GM21529 (cell line): Measurements from ENCODE around the gene CRX.
"Not testable (repeated sequence)": the region's sequence is repeated elsewhere in the genome, so short reads cannot be mapped to it uniquely, and the experiment has no call there.

Experiments
- ATAC-seq: cut with Tn5 transposase; IDR thresholded peaks from one replicate; pipeline ENCODE4 v1.9.1; 2021; ENCODE audit not compliant: unreplicated experiment

Gene CRX

DNA sequence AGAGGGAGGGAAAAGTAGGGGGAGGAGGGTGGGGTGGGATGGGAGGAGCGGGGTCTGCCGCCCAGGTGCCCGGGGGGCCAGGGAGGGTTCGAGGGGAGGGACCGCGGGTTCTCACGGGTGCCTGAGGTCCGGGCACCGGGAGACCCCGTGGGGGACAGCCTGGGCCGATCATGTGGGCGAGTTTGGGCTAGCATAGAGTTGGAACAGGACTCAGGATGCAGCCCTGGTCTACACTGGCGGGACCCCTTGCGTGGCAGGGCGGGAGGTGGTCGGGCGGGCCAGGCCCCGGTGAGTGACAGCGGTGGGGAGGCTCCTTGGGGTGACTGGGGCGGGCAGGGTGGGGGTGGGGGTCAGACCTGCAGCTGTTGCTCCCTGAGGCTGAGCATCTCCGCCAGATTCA is 18.6 kb upstream of the CRX start:
- ATAC-seq: not testable (repeated sequence)

DNA sequence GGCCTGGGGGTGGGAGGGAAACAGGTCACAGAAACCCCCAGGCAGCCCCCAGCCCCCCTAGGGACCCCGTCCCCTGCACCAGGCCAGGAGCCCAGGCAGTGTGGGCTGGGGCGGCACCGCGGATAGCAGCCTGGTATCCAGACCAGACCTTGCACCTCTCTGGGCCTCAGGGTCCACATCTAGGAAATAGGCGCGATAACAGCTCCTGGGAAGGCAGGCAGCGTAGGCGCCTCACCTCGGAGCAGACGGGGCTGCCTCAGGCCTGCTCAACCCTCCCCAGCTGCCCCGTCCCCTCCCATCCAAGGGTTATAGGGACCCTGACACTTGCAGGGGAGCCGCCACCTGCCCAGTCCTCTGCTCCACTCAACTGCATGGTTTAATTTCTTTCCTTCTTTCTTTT is 18.1 kb upstream of the CRX start:
- not testable (repeated sequence) for ATAC-seq

DNA sequence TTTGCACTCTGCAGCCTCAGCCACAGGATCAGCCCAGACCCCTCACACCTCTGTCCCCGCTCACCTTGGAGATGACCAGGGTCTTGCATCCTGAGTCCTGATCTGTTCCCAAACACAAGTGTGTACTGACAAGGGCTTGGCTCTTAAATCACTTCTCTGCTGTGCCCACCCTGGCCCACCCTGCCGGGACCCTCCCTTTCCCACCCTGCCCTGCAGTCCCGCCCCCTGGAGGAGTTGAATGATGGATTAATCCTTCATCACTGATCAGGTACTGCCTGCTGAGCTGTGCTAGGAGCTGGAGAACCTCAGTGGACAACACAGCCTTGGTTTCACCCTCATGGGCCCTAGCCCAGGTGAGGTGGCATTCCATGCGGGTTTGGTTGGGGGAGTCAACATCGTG is 17.3 kb upstream of the CRX start, which contains the start of gene TPRX1:
TSS of gene TPRX1 (minus strand) at position 101 of the 400 bp plus-strand sequence. CDS start at position 89, 12 bp downstream.
- not testable (repeated sequence) for ATAC-seq

DNA sequence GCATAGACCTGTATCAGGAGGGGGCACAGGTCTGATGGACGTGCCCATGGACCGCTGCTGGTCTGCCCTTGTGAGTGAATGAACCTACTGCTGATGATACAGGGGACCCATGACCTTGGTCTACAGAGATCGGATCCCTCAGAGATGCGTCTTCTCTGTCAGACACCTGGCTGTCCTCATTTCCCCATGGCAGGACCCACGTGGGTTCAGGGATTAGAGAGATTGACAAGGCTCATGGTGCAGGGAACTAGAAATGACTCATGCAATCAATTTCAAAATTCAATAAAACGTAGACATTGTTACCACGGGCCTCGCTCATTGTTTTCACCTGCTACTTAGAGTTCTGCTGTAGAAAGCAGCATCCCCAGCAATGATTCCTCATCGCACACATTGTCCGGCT is 16.4 kb upstream of the CRX start:
- no peak for ATAC-seq

DNA sequence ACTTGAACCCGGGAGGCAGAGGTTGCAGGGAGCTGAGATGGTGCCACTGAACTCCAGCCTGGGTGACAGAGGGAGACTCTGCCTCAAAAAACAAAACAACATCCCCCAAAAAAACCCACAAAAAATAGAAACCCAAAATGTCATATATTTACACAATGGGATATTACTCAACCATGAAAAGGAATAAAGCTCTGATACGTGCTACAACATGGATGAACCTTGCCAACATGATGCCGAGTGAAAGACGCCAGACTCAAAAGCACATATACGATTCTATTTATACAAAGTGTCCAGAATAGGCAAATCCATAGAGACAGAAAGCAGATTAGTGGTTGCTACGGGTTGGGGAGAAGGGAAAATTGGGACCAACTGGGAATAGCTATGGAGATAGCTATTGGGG is 15.3 kb upstream of the CRX start:
- no peak for ATAC-seq

DNA sequence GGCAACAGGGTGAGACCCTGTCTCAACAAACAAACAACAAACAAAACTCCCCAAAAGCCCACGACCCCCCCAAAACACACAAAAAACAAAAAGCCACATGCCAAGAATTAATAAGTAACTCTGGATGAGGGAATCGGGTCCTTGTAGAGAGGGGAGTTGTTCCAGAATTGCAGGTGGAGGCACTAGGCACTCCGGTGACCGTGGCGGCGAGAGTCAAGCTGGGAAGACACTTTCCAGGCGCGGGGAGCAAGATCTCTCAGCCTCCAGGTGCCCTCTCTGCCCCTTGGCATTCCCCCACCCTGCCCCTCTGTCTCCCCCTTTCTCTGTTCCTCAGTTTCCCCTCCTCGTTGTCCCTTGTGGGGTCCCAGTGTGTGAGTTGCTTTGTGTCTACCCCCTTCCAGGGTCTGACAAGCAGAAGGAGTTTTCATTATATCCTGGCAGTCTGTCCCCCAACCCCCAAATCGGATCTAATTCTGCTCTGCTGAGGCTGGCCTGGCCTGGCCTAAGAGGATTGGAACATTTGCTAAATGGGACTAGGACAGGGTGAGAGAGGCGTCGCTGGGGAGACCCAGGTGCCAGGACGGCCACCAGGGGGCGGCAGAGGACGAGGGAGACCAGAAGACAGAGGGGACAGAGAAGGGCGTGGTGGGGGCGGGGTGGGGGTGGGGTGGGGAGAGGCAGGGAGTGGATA is 8.3 kb upstream of the CRX start:
- no peak for ATAC-seq

DNA sequence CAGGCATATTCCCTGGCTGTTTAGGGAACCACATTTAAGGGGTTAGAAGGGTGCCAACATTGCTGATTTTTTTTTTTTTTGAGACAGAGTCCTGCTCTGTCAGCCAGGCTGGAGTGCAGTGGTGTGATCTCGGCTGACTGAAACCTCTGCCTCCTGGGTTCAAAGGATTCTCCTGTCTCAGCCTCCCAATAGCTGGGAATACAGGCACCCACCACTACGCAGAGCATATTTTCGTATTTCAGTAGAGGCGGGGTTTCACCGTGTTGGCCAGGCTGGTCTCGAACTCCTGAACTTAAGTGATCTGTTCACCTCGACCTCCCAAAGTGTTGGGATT is 7.8 kb upstream of the CRX start:
- no peak for ATAC-seq

DNA sequence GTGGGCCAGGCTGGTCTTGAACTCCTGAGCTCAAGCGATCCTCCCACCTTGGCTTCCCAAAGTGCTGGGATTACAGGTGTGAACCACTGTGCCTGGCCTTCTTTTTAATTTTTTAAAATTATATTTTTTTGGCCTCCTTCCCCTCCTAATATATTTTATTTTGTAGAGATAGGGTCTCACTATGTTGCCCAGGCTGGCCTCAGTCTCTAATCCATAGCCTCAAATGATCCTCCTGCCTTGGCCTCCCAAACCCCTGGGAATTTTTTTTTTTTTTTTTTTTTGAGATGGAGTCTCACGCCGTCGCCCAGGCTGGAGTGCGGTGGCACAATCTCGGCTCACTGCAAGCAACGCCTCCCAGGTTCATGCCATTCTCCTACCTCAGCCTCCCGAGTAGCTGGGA is 5.5 kb upstream of the CRX start:
- ATAC-seq: not testable (repeated sequence)

DNA sequence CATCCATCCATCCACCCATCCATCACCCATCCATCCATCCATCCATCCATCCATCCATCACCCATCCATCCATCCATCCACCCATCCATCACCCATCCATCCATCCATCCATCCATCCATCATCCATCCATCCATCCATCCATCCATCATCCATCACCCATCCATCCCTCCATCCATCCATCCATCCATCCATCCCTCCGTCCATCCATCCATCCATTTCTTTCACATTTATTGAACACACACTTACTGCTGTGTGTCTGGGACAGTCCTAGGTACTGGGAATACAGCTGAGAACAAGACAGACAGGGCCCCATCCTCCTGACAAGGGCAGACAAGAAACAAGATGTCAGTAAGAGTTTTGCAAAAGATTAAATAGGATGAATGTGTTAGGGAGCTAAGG is 3.5 kb upstream of the CRX start:
- not testable (repeated sequence) for ATAC-seq

DNA sequence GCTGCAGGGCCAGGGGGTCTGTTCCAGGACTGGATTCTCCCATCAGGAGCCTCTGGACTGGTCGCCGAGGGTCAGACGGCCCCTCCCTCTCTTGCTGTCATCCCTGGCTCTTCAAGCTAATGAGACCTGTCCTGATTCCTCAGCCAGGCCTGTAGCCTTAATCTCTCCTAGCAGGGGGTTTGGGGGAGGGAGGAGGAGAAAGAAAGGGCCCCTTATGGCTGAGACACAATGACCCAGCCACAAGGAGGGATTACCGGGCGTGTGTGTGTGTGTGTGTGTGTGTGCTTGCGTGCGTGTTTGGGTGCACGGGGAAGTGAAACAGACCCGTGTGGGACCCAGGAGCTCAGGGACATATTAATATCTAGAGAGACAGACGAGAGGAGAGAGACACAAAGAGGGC is 1.9 kb upstream of the CRX start:
- ATAC-seq: no peak

DNA sequence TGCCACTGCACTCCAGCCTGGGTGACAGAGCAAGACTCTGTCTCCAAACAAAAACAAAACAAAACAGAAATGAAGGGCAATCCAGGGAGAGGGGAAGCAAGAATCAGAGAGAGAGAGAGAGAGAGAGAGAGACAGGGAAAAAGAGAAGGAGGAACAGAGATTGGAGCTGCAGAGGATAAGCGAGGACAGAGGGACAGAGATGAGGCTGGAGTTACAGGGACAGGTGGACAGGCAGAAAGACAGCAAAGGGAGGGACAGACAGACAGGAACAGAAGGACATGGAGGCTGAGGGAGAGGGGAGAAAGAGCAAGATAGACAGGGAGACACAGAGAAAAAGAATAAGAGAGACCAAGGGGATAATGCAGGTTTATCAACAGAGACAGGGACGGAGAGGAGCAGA is 1.3 kb upstream of the CRX start:
- ATAC-seq: no peak

DNA sequence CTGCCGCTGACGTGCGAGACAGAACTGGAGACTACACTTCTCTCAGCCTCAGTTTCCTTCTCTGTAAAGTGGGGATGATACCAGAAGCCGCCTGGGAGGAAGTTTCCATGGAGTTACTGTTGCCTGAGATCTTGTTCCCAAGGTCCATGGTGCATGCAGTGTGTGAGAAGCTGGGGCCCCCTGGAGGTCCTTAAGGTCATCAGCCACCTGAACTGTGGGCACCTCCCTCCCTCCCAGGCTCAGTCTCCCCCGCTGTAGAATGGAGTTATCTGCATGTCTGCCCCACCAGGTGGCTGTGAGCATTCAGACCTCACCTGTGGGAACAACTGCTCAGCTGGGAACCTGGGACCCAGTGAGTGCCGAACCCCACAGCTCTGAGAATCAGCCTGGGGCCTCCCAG is 2.7 kb downstream of the CRX start:
- ATAC-seq: no peak

DNA sequence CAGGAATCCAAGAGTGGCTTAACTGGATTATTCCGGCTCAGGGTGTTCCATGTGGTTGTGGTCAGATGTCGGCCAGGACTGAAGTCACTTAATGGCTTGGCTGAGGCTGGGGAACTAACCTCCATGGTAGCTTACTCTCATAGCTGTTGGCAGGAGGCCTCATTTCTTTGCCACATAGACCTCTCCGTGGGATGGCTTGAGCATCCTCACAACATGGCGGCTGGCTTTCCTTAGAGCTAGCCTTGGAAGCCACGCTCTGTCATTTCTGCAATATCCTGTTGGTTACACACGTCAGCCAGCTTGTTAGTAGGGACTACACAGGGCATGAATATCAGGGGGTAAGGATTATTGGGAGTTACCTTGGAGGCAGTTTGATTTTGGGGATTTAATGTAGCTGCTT is 5.1 kb downstream of the CRX start:
- ATAC-seq: no peak

DNA sequence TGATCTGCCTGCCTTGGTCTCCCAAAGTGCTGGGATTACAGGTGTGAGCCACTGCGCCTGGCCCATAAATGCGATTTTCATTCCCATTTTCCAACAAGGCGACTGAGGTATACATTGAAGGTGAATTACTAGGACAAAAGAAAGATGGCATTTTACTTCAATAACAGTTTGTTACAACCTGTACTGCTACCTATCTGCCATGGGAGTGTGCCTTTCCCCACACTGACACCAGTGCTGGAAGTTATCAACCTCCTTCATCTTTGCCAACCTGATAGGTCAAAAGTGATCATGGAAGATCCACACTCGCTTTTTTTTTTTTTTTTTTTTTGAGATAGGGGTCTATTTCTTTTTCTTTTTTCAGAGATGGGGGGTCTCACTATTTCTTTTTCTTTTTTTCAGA is 11.0 kb downstream of the CRX start:
- no peak for ATAC-seq

DNA sequence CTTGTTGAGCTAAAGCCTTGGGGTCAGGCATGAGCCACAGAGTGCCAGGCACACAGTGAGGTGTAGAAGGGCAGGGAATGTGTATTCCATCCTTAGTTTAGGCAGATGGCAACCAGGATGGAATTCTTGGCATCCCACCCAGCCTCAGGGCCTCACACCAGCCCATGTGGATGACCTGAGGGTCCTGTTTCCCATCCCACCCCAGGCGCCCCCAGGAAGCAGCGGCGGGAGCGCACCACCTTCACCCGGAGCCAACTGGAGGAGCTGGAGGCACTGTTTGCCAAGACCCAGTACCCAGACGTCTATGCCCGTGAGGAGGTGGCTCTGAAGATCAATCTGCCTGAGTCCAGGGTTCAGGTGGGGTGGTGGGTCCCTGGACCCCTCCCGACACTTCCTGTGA is 14.3 kb downstream of the CRX start:
- no peak for ATAC-seq

DNA sequence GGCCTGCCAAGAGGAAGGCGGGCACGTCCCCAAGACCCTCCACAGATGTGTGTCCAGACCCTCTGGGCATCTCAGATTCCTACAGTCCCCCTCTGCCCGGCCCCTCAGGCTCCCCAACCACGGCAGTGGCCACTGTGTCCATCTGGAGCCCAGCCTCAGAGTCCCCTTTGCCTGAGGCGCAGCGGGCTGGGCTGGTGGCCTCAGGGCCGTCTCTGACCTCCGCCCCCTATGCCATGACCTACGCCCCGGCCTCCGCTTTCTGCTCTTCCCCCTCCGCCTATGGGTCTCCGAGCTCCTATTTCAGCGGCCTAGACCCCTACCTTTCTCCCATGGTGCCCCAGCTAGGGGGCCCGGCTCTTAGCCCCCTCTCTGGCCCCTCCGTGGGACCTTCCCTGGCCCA is 17.7 kb downstream of the CRX start:
- no peak for ATAC-seq

DNA sequence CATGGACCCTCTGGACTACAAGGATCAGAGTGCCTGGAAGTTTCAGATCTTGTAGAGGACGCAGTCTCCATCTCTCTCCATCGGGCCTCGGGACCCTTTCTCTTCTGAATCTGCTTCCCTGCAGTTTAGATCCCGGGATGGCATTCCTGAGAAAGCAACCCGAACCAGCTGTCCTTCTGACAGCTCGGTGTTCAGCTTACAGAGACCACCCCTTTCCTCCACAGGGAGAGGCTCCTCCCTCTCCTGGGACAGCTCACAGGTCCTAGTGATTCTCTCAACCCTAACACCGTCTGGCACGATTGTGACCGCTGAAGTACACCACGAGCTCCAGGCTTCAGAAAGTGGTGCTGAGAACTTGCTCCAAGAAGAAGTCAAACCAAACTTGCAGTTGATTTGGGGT is 18.2 kb downstream of the CRX start:
- no peak for ATAC-seq

DNA sequence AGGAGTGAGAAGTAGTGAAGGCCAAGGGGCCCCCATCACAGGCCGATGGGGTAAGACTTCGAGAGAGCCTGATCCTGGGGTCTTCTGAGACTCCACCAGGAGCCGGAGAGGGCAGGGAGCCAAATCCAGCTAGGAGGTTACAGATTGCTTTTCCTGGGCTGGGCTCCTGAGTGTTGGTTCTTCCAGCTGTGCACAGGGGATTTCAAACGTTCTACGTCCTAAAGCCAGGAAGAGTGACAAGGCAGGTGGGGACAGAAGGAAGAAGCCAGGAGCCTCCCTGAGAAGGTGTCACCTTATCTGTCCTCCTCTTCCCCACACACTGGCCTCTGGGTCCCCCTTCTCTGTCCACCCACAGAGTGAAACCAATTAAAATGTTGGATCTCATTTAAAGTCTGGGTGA is 21.2 kb downstream of the CRX start:
- ATAC-seq: no peak

DNA sequence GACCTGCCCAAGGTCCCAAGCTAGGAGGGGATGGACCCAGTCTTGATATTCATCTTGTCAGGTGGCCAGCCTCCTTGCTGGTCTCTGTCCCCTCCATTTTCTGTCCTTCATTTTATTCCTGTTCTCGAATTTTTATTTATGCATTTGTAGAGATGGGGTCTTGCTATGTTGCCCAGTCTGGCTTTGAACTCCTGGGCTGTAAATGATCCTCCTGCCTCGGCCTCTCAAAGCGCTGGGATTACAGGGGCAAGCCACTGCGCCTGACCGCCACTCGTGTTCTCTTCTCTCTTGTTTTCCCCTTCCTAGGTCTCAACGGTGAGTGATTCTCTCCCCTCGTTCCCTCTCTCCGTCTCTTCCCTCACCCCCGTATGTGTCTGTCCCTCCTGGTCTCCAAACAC is 26.7 kb downstream of the CRX start:
- no peak for ATAC-seq

DNA sequence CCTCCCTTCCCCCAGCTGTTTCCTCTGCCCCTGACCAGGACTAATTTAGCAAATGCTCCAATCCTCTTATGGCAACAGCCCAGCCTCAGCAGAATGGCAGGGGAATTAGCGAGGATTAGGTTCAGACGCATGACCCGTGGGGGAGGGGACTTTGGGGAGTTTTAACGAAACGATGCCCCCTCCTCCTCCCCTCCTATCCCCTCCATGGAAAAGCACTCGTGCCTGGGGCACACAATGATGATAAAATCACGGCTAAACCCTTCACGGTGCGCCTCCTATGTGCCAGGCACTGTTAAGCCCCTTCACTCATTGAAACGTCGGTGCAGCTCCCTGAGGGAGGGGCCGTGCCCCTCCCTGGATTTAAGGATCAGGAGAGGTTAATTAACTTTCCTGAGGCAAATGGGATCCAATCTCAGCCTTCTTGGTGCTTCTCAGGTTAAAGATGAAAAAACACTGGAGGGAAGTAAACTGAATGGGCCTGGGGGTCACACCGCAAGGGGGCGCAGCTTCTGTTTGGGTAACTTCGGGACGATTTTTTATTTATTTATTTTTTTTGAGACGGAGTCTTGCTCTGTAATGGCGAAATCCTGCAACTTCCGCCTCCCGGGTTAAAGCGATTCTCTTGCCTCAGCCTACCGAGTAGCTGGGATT is 27.2 kb downstream of the CRX start:
- ATAC-seq: no peak

DNA sequence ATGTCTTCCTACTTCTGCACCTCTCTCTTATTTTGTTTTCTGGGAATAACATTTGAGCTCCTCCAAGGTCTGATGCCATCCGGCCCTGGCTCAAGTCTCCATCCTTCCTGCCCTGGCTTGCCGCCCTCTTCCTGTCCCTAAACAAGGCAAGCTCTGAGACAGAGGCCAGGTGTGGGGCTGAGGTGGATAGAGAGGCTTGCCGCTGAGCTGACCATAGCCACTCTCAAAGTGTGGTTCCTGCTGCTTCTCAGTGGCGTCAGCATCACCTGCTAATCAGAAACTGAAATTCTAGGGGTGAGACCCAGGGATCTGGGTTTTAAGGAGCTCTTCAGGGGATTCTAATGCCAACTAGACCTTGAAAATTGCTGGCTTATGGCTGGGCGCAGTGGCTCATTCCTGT is 31.3 kb downstream of the CRX start:
- ATAC-seq: no peak

DNA sequence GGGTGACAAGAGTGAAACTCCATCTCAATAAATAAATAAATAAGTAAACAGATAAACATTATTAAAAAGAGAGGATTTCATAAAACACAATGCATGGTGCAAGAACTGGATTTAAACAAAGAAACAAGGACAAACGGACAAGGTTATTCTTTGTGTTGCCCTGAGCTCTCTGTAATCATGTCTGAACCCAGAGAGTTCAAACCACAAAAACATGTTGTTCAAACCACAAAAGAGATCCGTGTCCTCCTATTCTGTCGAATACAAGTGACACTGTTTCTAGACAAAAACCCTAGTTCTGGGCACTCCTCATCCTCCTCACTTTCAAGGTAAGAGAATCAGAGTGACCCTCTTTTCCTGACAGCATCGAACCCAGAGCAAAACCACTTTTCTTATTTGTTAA is 32.7 kb downstream of the CRX start:
- ATAC-seq: no peak

DNA sequence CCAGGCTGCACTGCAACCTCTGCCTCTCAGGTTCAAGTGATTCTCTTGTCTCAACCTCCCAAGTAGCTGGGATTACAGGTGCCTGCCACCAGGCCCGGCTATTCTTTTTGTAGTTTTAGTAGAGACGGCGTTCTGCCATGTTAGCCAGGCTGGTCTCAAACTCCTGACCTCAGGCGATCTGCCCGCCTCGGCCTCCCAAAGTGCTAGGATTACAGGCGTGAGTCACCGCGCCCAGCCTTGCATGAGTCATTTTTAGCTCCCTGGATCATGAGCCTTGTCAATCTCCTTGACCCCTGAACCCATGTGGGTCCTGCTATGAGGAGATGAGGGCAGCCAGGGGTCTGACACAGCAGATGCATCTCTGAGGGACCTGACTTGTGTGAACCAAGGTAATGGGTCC is 36.5 kb downstream of the CRX start:
- ATAC-seq: not testable (repeated sequence)
